Measurements from ENCODE around the gene NLRP11.
"Not testable (repeated sequence)": the region's sequence is repeated elsewhere in the genome, so short reads cannot be mapped to it uniquely, and the experiment has no call there.

The NLRP11 gene

GRCh38 chr19:55777528-55777927 is 54.3 kb downstream of the NLRP11 start:
- no peak for DNase-seq

GRCh38 chr19:55769632-55770031 is 62.2 kb downstream of the NLRP11 start:
- DNase-seq = not testable (repeated sequence)

GRCh38 chr19:55768818-55769217 is 63.0 kb downstream of the NLRP11 start, which contains the start of gene RFPL4AL1:
RFPL4AL1 (plus strand) TSS chr19:55769118; CDS start chr19:55771805, 2,687 bp downstream.
- DNase-seq = not testable (repeated sequence)

GRCh38 chr19:55766466-55766865 is 65.3 kb downstream of the NLRP11 start:
- DNase-seq = no peak

GRCh38 chr19:55758797-55759196 is 73.0 kb downstream of the NLRP11 start, which contains the start of gene RFPL4A:
RFPL4A (plus strand) TSS chr19:55759097; CDS start chr19:55761801, 2,704 bp downstream.
- not testable (repeated sequence) for DNase-seq

GRCh38 chr19:55756808-55757207 is 75.0 kb downstream of the NLRP11 start:
- not testable (repeated sequence) for DNase-seq

- no peak for DNase-seq
Observed at GRCh38 chr19:55753401-55753800, 78.4 kb downstream of the NLRP11 start.

- no peak for DNase-seq
Observed at GRCh38 chr19:55750715-55751114, 81.1 kb downstream of the NLRP11 start.

GRCh38 chr19:55738302-55738701 is 93.5 kb downstream of the NLRP11 start, which contains the start of gene NLRP9:
NLRP9 (minus strand) TSS chr19:55738402; CDS start chr19:55738374, 28 bp downstream.
- no peak for DNase-seq

Data from C1 segment of cervical spinal cord (tissue), 14 donors.